HG02938 (cell line): ENCODE results near the gene LGALS12.

Experiments used
- ATAC-seq: cut with Tn5 transposase; IDR thresholded peaks from one replicate; pipeline ENCODE4 v1.9.1; 2021; ENCODE audit warnings: mild to moderate bottlenecking, moderate library complexity; ENCODE audit not compliant: unreplicated experiment

LGALS12 gene

GRCh38 chr11:63558459-63559157 is 52.7 kb downstream of the LGALS12 start:
- no peak for ATAC-seq

DNA sequence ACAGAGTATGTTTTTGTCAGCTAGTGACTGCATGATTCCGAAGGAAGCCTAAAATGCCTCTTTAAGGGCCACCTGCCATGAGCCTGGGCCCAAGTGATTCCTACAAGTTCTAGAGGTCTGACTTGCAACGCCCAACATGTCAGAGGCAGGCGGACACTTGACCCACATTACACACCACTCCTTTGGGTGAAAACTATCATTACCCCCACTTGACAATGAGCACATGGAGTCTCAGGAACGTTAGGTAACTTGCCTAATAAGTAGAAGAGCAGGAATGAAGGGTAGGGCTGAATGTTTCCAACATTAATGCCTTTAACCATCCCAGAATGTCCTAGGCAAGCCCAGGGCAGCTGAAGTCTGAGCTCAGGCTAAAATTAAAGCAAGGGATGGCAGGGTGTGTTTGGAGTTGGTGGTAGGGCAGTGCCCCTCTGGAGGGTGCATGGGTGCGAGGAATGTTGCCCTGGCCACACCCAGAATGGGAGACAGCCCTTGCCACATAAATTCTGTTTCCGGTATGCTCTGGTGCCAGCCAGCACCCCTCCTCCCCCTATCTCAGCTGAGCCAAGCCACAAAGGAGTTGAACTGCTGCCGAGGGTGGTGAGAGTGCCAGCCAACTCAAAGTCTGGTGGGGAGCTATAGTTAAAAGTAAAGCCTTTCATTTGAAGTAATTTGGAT is 54.8 kb downstream of the LGALS12 start:
- no peak for ATAC-seq

GRCh38 chr11:63563201-63564055 is 57.5 kb downstream of the LGALS12 start, which contains the start of gene PLAAT2:
Gene PLAAT2, minus strand, starts transcription at chr11:63563379. Its CDS starts 55 bp downstream, at chr11:63563324.
- ATAC-seq = no peak

DNA sequence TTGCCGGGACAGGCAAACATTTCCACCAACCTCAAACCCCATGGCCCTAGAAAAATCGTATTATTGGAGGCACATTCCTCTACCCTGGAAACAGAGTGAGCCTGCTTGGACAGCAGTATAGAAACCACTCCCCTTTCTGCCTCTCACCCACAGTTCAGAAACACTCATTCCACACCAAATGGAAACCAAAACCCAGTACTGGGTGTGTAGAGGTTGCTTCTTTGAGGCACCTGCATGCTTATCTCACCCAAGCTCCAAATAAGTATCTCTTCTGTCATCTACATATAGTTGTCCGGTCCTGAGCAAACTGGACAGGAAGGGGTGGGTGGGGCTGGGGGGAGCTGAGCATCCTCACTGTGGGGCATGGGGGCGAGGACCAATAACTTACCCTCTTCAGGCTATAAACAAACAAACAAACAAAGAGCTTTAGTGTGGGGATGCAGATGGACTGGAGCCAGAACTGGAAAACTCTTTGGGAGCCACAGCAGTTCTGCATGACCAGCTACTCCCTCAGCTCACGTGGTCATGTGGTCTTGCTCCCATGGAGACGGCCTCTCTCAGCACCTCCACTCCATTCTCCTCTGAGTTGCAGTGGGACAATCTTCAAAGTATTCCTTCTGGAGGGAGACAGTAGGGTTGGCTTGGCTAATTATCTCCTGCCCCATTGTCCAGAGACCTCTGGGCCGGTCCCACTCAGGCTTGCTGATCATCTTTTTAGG is 58.3 kb downstream of the LGALS12 start:
- ATAC-seq = peak; percentile 66

DNA sequence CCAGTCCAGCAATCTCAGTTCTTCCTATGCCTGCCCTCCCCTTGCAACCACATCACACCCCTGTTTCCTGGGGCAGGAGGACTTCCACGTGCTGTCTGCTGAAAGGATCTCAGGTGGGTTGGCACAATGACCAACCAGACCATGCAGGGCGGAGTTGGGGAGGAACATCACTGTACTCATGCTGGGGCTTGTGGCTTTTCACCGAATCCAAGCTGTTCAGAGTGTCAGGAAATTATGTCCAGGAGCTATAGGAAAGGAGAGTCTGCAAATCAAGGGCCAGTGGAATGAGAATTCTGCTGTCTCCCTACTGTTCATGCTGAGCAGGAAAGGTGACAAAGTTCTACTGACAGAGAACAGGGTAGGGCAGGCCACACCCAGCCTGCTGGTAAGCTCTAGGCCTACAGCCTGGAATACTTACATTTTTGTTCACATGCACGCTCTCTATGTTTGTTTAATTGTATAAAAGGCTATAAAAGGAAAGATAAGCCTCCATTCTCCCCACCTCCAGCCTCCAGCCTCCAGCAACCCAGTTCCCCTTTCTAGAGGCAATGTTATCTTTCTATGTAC is 59.0 kb downstream of the LGALS12 start:
- ATAC-seq = no peak
